ENCODE results near the gene RIPK4.
"Not testable (repeated sequence)": the region's sequence is repeated elsewhere in the genome, so short reads cannot be mapped to it uniquely, and the experiment has no call there.

RIPK4 gene

GRCh38 chr21:41737651-41738324 is 29.1 kb downstream of the RIPK4 start:
- no peak for DNase-seq (ENCODE audit: low spot score)

GRCh38 chr21:41736423-41736822 is 30.4 kb downstream of the RIPK4 start:
- DNase-seq (ENCODE audit: low spot score) = no peak

DNA sequence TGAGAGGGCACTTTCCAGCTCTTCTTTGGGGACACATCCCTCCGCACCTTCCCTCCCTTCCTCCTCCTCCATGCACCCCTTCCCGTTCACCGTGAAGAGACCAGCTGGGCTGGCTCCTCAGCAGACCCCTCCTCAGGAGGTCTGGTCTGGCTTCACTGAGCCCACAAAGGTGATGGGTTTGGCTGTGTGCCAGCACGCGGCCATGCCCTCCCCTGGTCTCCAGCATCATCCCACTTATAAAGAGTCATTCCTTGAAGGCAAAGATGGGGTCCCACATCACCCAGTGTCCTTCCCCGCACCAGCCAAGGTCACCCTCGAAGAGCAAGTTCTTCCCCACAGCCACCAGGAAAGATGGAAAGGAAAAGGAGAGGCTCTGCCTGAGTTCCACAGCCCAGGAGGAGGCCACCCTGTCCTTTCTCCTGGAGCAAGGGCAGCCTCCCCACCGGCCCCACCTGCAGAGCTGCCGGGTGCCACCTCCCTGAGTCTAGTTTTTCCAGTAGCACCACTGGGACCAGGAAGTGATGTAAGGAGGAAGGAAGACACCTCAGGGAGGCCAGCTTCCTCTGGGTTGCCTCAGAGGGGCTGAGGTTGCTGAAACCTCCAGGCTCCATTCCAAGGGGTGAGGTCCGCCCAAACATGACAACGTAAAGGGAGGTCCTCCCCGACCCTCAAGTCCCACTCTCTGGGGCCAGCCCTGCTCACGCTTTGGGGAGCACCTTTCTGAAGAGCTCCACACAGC is 32.7 kb downstream of the RIPK4 start:
- DNase-seq (ENCODE audit: low spot score) = no peak

GRCh38 chr21:41731081-41731480 is 35.8 kb downstream of the RIPK4 start:
- DNase-seq (ENCODE audit: low spot score) = no peak

DNA sequence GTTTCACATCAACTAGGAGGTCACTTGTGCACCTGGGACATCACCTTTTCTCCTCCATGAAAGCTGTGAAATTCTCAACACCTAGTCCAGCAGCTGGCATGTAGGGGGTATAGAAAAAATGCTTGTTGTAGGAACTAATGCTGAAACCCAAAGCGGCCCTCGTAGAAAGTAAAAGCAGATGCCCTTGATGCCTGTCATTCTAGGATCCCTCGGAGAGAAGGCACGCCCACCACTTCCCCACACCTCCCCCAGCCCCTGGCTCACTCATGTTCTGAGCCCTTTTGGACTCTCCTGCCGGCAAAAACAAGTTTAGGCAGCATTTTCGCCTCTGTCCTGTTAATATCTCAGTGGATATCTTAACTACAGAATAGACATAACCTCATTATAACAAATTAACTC is 36.5 kb downstream of the RIPK4 start:
- no peak for DNase-seq (ENCODE audit: low spot score)

DNA sequence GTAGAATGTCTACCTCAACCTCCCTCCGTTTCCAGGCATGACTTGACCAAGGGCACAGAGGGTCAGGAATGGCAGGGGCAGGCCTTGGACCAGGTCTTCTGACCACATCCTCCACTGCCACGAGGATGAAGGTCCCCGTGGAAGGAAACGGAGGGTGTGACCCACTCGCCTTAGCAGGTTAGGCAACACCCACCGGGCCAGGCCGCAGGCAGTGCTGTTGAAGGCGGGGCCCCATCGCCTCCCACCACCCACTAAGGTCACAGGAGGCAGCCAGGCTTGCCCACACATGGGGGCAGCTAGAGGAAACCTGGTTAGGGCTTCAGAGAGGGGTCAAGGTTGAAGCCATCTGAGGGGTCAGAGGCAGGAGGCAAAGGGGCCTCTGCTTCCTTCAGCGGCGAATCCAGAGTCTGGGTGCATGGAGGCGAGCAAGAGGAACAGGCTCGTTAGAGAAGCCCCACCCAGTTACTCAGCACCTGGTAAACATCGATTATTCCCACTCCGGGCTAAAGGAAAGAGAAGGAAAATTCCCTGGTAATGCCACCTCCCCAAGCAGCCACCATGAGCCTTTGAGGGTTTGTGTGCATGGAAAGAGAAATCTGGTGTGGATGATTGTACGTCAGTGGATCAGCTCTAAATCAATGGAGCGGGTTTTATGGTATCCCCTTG is 37.0 kb downstream of the RIPK4 start:
- DNase-seq (ENCODE audit: low spot score) = no peak

DNA sequence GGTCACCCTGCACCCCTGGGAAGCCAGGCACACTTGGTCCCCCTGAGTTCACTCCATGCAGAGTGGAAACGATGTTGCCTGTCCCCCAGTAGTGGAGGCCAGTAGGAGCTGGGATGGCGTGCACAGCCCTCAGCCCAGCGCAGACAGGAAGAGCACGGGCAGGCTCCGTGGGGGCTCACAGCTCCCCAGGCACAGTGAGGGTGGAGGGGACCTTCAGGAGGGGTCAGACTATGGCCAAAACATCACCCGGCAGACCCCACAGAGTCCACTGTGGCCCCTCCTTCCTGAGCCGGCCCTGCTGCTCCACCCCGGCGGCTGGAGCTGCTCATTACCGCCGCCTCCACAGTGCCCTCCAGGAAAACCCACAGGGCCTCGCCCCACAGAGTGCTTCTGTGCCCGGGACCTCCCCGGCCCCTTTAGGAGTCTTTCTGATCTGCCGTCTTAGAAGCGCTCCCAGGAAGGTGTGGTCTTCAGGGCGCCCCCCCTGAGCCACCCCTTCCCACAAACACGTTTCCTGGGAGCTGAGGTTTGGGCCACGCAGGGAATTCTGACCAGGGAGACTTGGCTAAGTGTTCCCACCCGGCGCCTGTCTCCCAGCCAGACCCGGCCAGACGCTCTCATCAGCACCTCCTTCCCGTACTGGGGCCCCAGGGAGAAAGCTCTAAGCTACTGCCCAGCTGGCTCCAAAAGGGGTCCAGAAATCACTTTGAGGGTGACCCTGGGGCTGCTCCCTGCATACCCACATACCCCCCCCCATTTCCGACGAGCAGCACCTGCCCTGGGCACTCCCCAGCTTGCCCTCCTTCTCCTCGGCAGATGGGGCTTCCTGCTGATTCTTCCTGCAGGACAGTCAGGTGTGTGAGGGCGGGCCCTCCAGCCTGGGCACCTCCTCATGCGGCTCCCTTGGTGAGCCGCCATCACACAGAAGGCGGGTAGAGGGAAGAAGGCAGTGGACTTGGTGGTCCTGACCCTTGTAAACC is 38.8 kb downstream of the RIPK4 start:
- DNase-seq (ENCODE audit: low spot score) = no peak

GRCh38 chr21:41726970-41727783 is 39.7 kb downstream of the RIPK4 start:
- DNase-seq (ENCODE audit: low spot score) = no peak

GRCh38 chr21:41726630-41726969 is 40.3 kb downstream of the RIPK4 start:
- DNase-seq (ENCODE audit: low spot score) = no peak

DNA sequence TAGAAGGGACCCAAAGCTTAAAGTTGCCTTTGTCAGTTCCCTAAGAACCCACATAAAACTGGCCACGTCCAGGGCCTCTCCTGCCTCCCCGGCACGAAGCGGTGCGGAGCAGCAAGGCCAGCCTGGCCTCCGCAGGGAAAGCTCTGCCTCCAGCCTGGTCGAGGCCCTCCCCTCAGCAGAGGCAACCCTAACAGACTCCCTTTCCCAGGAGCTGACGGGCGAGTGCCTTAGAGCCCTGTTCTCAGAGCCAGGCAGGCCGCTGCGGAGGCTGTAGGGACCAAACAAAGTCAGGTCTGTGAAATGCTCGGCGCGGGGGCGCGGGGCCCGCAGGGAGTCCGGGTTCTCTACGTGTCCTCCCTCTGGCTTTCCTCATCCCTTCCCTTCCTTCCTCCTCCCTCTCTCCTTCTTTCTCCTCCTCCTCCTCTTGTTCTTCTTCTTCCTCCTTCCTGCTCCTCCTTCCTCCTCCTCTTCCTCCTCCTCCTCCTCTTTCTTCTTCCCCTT is 40.7 kb downstream of the RIPK4 start:
- DNase-seq (ENCODE audit: low spot score) = no peak

DNA sequence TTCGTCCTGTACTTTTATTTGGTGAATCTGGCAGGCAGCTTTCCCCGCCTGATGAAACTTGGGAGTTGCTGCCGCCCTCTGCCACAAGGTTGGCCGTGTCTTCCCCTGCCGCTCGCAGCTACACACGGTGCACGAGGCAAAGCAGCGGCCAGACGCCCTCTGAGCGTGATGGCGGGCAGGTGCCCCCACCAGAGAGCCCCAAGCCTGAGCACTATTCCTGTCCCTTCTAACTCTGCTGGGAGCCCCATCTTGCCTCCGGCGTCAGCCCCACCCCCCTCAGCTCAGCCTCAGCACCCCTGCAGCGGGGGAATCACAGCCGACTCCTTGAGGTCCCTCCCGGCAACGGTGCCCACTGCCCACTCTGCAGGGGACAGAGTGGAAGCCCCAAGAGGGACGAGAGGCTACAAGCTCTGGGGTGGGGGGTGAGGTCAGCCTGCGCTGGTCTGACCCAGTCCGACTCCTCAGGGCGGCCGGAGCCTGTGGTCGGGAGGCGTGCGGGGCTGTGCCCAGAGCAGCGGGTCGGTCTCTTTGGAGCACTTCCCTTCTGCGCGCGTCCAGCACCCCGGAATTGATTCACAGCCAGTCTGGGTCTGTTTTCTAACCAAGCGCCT is 41.3 kb downstream of the RIPK4 start:
- no peak for DNase-seq (ENCODE audit: low spot score)

- not testable (repeated sequence) for DNase-seq (ENCODE audit: low spot score)
Observed at GRCh38 chr21:41723835-41724234, 43.0 kb downstream of the RIPK4 start.

GRCh38 chr21:41722052-41723018 is 44.5 kb downstream of the RIPK4 start:
- no peak for DNase-seq (ENCODE audit: low spot score)

DNA sequence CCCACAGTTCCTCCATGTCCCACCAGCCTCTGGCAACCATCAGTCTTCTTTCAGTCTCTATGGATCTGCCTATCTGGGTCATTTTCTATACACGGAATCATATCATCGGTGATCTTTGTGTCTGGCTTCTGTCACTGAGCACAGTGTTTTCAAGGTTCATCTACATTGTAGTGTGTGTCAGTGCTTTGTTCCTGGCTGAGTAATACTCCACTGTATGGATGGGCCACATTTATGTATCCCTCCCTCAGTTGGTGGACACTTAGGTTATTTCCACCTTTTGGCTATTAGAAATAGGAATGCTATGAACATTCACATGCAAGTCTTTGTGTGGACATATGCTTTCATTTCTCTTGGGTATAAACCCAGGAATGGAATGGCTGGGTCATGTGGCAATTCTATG is 46.6 kb downstream of the RIPK4 start:
- no peak for DNase-seq (ENCODE audit: low spot score)

- DNase-seq (ENCODE audit: low spot score) = no peak
Observed at GRCh38 chr21:41719691-41720090, 47.2 kb downstream of the RIPK4 start.

GRCh38 chr21:41717573-41718330 is 49.1 kb downstream of the RIPK4 start:
- DNase-seq (ENCODE audit: low spot score) = no peak

DNA sequence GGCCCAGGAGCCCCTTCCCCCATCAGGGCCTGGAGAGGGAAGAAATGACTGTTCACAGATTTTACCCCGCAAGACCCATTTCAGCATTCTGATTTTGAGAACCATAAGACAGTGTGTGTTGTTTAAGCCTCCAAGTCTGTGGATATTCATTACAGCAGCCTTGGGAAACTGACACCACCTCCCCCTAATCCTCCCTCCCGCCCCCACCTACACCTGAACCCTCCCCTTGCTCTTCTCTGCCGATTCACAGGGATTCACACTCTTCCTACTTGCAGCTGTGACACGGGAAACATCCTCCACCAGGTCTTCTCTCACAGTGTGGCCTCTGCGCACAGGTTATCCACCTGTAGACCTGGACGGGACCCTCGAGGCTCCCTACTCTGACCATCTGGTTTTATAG is 50.1 kb downstream of the RIPK4 start:
- DNase-seq (ENCODE audit: low spot score) = no peak

DNA sequence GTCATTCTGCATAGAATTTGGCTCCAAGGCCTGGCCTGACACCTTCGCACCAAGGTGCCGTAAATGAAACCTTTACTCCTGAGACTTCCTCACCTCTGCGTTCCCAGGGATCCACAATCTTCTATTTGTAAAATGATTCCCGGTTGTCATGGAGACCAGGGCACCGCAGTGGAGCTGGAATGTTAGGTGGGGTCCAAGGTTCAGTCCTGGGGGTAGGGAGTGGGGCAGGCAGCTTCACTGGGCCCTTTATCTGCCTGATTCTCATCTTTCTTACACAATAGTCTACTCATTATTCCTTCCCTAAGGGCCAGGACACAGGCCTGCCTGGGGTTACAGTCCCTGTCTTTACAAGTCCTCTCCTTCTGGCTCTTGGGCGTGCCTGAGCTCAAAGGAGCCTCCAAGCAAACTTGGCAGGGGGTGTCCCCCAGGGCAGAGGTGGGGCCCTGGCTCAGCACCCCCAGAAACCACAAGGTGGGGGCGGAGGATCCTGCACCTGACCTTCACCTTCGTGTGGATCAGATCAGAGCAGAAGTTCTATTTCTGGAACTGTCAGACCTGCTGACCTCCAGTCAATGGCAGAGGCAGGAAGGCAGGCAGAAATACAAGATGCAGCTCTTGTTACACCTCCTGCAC is 51.1 kb downstream of the RIPK4 start:
- DNase-seq (ENCODE audit: low spot score) = no peak
